B cell (primary cell): ENCODE measurements around the gene KMT2C. TPM values are rescaled to one million over a fixed set of nuclear protein-coding genes. Genes with fewer than 3 reads are reported as not detected.
A peak's percentile ranks its signal among the peaks of the same experiment; 100 is the strongest.

Experiments used
- ATAC-seq: fragments of 200-7000 bp; cut with Tn5 transposase; one replicate; pipeline ENCODE4 v1.10.0; 2021; ENCODE audit warnings: low read depth, mild to moderate bottlenecking, moderate number of reproducible peaks, moderate library complexity
- CTCF ChIA-PET: fragments of 350-600 bp; sonication (Branson Sonifier 250); formaldehyde crosslinking; loops from one replicate; lab custom pipeline; 2021; ENCODE audit warnings: antibody characterized with exemption, inconsistent platforms; lab: Charles Lee
- POLR2A ChIA-PET: fragments of 350-600 bp; sonication (Branson Sonifier 250); formaldehyde crosslinking; loops from one replicate; lab custom pipeline; 2021; ENCODE audit warnings: antibody characterized with exemption; lab: Charles Lee
- DNase-seq: peaks from one replicate; pipeline ENCODE4 v3.0.0; 2013
- H2AFZ ChIP-seq: 2 replicates; pipeline ENCODE4 v1.6.1; 2012; ENCODE audit warnings: mild to moderate bottlenecking, low read depth, low read length; ENCODE audit not compliant: insufficient read depth, poor library complexity, severe bottlenecking
- H3K27ac ChIP-seq, 2 donors: 1 replicate in 1 of 2; 2 replicates in 1 of 2; pipeline ENCODE4 v1.5.1; 2012 to 2013; ENCODE audit warnings: low read length in 2 of 2, mild to moderate bottlenecking in 2 of 2, moderate library complexity in 1 of 2
- H3K27me3 ChIP-seq, 4 experiments: fragments of 200-600 bp in 1 of 4; sonication (generic) in 1 of 4; replicated peaks in 1 of 4; 1 replicate in 2 of 4; 2 replicates in 2 of 4; pipeline versions ENCODE4 v1.6.1 to v1.7.0; 2013 to 2016; ENCODE audit warnings: low read length in 3 of 4, mild to moderate bottlenecking in 2 of 4, mixed read lengths in 1 of 4, moderate library complexity in 1 of 4; ENCODE audit not compliant: insufficient read depth in 4 of 4, control insufficient read depth in 3 of 4; ENCODE audit errors: control extremely low read depth in 1 of 4
- H3K36me3 ChIP-seq, 2 experiments: replicated peaks in 1 of 2; 1 replicate in 1 of 2; 2 replicates in 1 of 2; pipeline versions ENCODE4 v1.6.1 to v1.7.1; 2013; ENCODE audit warnings: low read length in 1 of 2; ENCODE audit not compliant: insufficient read depth in 2 of 2, control insufficient read depth in 1 of 2; ENCODE audit errors: control extremely low read depth in 1 of 2, extremely low read depth in 1 of 2
- H3K4me1 ChIP-seq, 2 donors: fragments of 200-600 bp in 1 of 2; sonication (generic) in 1 of 2; 1 replicate in 1 of 2; 2 replicates in 1 of 2; pipeline versions ENCODE4 v1.5.1 to v1.6.1; 2013 to 2017; ENCODE audit warnings: low read length in 2 of 2; ENCODE audit not compliant: control insufficient read depth in 2 of 2, insufficient read depth in 2 of 2
- H3K4me2 ChIP-seq: replicated peaks from 2 replicates; pipeline ENCODE3; 2012; ENCODE audit warnings: mild to moderate bottlenecking, low read depth, low read length; ENCODE audit not compliant: poor library complexity, severe bottlenecking
- H3K4me3 ChIP-seq, 5 experiments: fragments of 200-600 bp in 1 of 5; sonication (generic) in 1 of 5; 1 replicate in 3 of 5; 2 replicates in 2 of 5; pipeline versions ENCODE4 v1.5.1 to v1.7.0; 2011 to 2016; ENCODE audit warnings: low read length in 4 of 5, mild to moderate bottlenecking in 4 of 5, low read depth in 2 of 5, control low read depth in 1 of 5, moderate library complexity in 1 of 5; ENCODE audit not compliant: insufficient read depth in 1 of 5; ENCODE audit errors: control extremely low read depth in 1 of 5, extremely low read depth in 1 of 5
- H3K79me2 ChIP-seq: fragments of 200-600 bp; sonication (generic); one replicate; pipeline ENCODE4 v1.6.0; 2016; ENCODE audit warnings: low read length; ENCODE audit not compliant: control insufficient read depth, insufficient read depth
- H3K9ac ChIP-seq: fragments of 200-600 bp; sonication (generic); 2 replicates; pipeline ENCODE4 v1.6.1; 2017; ENCODE audit warnings: mild to moderate bottlenecking, low read length, moderate library complexity
- H3K9me3 ChIP-seq, 3 donors: one replicate each; pipeline versions ENCODE4 v1.6.1 to v1.7.1; 2013; ENCODE audit warnings: low read length in 2 of 3; ENCODE audit not compliant: control insufficient read depth in 2 of 3, insufficient read depth in 1 of 3; ENCODE audit errors: control extremely low read depth in 1 of 3
- H4K20me1 ChIP-seq: 2 replicates; pipeline ENCODE4 v1.6.0; 2012; ENCODE audit warnings: mild to moderate bottlenecking, low read length; ENCODE audit not compliant: insufficient read depth, control insufficient read depth, poor library complexity, severe bottlenecking
- H3K27ac Mint-ChIP-seq: one replicate; pipeline ENCODE4 v1.8.0; 2021; ENCODE audit warnings: mixed read lengths
- H3K27me3 Mint-ChIP-seq: one replicate; pipeline ENCODE4 v1.8.0; 2021; ENCODE audit warnings: mixed read lengths
- H3K4me1 Mint-ChIP-seq: one replicate; pipeline ENCODE4 v1.8.0; 2021; ENCODE audit warnings: mixed read lengths
- H3K4me3 Mint-ChIP-seq: one replicate; pipeline ENCODE4 v1.8.0; 2021; ENCODE audit warnings: mixed read lengths
- H3K9me3 Mint-ChIP-seq: one replicate; pipeline ENCODE4 v1.8.0; 2022; ENCODE audit warnings: mixed read lengths; ENCODE audit not compliant: insufficient read depth
- CTCF ChIP-seq: fragments of 200-600 bp; IDR thresholded peaks from one replicate; pipeline ENCODE4 v1.8.0; 2022; ENCODE audit warnings: antibody characterized with exemption, mild to moderate bottlenecking
- EZH2 ChIP-seq: IDR thresholded peaks from 2 replicates; pipeline ENCODE4 v1.6.1; 2012; ENCODE audit warnings: borderline replicate concordance, low read depth, mild to moderate bottlenecking, moderate library complexity, low read length; ENCODE audit not compliant: insufficient read depth, poor library complexity, severe bottlenecking
- WGBS: methylation state at CpG from one replicate; pipeline ENCODE4 v1.1.5; 2013; ENCODE audit warnings: missing lambda C conversion rate; ENCODE audit not compliant: insufficient coverage; 5-methylcytosine and 5-hydroxymethylcytosine counted together
- intact Hi-C: fragments of 100-400 bp; cut with micrococcal nuclease; formaldehyde crosslinking; loops from one replicate; pipeline ENCODE4 v1.10.0; 2022
- polyA plus RNA-seq: library from polyadenylated mRNA; depleted of rRNA; stranded (reverse); fragments of >200 nt; gene quantifications from 2 replicates; pipeline ENCODE4 v1.2.3, GENCODE V29; 2012
- total RNA-seq, 2 donors: library from RNA; stranded (reverse); fragments of 120-200 nt in 1 of 2; gene quantifications; 1 replicate in 1 of 2; 2 replicates in 1 of 2; pipeline versions ENCODE4 v1.2.3 to v1.2.4, GENCODE V29; 2013 to 2022

Gene KMT2C
- total and polyA plus RNA-seq, 2 donors (not counting 1 experiment from before 2014, with no cell fraction given), result 14.9 to 171 TPM

GRCh38 chr7:152341039-152341913 is 94.5 kb downstream of the KMT2C start:
- peak overlapping the region; percentile 18 for H3K9ac ChIP-seq
- Mint-ChIP-seq H3K27me3 (no peaks in the 10 kb centered on the region), H3K4me1 (peaks cover 55% of the 10 kb centered on the region), H3K4me3 (peak overlapping the region; percentile 35), H3K9me3 (no peaks in the 10 kb centered on the region), H3K27ac (no peak overlapping the region)
- peaks cover 0 to 3% of the 10 kb centered on the region in 2 experiments for H3K36me3 ChIP-seq
- POLR2A ChIA-PET, result no interaction called here
- 73% methylated on average over 1 of the region's 2 CpGs for WGBS
- H3K27me3 ChIP-seq, result no peaks in the 10 kb centered on the region
- H3K9me3 ChIP-seq, result peaks cover 0 to 6% (median 0%) of the 10 kb centered on the region in 3 donors
- H3K4me2 ChIP-seq, result peak overlapping the region; percentile 38
- CTCF ChIA-PET, result interaction anchor here (1.3 to 3.9 kb wide), 3 partner anchors 10 to 419 kb away, joined by 4 to 32 read pairs (median 7); no protein-coding TSS in a partner anchor
- peaks cover 54% of the 10 kb centered on the region for H4K20me1 ChIP-seq
- TF ChIP-seq EZH2, result no peak
- TF ChIP-seq CTCF, result no peak
- no peak overlapping the region for H2AFZ ChIP-seq
- DNase-seq, result peak; percentile 39
- peaks cover 34 to 40% of the 10 kb centered on the region in 2 donors for H3K4me1 ChIP-seq
- ATAC-seq, result peak; percentile 36
- H3K4me3 ChIP-seq, result no peak overlapping the region
- H3K79me2 ChIP-seq, result peaks cover 89% of the 10 kb centered on the region
- intact Hi-C loops, result loop anchor here (5.0 kb wide), 1 partner anchor 121 kb away; no protein-coding TSS in a partner anchor
- H3K27ac ChIP-seq, result peak overlapping the region in 1 of 2 donors; percentile 32
